ENCODE results near the gene KLHL30.

Gene KLHL30, protein sequence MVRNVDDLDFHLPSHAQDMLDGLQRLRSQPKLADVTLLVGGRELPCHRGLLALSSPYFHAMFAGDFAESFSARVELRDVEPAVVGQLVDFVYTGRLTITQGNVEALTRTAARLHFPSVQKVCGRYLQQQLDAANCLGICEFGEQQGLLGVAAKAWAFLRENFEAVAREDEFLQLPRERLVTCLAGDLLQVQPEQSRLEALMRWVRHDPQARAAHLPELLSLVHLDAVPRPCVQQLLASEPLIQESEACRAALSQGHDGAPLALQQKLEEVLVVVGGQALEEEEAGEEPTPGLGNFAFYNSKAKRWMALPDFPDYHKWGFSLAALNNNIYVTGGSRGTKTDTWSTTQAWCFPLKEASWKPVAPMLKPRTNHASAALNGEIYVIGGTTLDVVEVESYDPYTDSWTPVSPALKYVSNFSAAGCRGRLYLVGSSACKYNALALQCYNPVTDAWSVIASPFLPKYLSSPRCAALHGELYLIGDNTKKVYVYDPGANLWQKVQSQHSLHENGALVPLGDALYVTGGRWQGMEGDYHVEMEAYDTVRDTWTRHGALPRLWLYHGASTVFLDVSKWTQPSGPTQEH

DNA sequence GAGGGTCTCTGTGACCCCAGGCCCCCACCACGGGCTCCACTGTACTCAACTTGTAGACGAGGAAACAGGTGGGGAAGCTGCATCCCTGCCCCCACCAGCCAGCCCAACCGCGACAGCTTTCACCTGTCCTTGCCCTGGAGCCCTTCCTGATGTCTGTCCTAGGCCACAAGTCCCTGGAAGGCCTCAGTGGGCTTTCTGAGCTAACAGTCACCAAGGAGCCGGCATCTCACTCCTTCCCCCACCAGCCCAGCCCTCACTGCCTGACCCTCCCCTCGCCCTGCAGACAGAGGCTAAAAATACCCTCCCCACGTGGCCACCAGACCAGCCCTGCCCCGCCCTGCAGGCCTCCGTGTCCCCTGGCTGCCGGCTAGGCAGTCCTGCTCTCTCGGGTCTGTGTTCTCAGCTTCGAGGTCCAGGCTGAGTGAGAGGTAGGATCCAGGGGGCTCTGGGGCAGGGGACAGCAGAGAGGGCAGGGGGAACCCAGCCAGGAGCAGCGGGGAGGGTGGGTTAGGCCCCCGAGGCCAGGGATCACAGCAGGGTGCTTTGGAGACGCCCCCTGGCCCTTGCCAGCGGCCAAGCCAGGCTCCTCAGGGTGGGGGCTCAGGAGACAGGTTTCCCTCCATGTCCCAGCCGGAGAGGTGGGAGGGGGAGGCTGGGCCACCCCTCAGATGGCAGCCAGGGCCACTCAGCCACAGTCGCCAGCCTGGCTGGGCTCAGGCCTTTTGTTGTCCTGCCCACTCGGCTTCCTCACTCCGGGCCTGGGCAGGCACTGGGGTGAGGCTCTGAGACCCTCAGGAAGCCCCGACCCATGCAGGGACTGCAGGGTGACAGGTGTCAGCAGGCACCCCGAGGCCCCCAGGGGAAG, at the start of gene KLHL30:
Gene KLHL30, plus strand, starts transcription at position 338 of the 865 bp plus-strand sequence. CDS start 2,087 bp downstream, outside the sequence.
- DNase-seq = no peak

DNA sequence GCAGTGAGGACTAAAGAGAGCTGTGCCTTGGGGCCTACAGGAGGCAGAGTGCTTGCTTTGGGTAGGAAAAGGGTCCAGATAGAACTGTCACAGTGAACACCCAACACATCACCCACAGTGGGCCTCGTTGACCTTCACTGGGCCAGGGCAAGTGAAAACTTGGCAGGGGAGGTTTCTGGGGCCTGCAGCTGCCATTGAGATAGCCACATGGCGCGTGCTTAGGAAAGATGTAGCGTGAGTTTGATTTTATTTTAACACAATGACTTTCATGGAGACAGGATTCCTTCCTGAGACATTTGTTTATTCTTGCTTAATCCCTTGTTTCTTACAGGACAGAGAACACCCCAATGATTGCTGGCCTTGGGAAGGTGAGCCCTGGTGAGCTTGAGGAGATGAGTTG, 47.6 kb upstream of the KLHL30 start:
- no peak for DNase-seq

DNA sequence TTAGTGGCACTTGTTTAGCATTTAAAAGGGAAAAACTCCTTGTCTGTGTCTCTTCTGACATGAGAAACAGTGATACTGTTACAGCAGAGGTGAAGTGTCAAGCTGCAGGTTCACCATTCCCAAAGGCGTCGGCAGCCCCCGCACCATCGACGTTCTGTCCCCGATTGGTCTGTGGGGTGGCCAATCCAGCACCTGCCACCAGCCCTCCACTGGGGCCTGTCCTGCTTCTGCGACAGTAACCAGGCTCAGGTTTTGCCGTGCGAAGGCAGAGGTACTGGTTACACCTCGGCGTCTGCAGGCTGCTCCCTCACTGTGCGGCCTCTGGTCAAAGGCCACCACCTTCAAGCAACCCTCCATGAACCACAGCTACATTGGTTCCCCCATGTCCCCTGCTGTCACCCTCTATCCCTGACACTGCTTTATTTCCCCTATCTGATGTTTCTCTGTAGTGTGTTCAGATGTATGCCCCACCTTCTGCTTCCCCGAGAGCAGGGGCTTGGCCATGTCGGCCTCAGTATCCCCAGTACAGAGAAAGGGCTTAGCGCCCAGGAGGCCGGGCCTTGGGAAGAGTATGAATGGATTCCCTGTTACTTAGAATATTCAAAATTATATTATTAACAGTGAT, 46.9 kb upstream of the KLHL30 start:
- DNase-seq = no peak

DNA sequence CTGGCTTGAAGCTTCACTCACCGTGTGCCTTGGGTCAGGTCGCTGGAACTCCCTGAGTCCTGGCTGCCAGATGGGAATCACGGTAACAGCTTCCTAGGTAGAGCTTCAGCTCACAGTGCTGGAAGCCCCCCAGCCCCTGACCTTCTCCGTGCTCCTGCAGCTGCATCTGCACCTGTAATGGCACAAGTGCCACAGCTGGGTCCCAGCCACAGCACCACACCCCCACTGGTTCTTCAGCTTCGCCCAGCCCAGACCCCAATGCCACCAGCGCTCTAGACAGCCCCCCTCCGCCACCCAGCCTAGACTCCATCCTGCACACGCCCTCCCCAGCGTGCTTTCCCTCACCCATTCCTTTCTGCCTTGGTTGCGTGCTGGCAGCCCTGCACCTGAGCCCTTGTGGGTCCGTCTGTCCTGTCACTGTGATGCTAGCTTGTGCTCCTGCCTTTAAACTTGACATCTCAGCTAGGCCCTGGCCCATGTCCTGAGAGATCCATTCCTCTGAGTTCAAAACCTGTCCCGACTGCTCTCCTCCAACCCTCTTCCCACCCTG, 45.9 kb upstream of the KLHL30 start:
- DNase-seq = no peak

DNA sequence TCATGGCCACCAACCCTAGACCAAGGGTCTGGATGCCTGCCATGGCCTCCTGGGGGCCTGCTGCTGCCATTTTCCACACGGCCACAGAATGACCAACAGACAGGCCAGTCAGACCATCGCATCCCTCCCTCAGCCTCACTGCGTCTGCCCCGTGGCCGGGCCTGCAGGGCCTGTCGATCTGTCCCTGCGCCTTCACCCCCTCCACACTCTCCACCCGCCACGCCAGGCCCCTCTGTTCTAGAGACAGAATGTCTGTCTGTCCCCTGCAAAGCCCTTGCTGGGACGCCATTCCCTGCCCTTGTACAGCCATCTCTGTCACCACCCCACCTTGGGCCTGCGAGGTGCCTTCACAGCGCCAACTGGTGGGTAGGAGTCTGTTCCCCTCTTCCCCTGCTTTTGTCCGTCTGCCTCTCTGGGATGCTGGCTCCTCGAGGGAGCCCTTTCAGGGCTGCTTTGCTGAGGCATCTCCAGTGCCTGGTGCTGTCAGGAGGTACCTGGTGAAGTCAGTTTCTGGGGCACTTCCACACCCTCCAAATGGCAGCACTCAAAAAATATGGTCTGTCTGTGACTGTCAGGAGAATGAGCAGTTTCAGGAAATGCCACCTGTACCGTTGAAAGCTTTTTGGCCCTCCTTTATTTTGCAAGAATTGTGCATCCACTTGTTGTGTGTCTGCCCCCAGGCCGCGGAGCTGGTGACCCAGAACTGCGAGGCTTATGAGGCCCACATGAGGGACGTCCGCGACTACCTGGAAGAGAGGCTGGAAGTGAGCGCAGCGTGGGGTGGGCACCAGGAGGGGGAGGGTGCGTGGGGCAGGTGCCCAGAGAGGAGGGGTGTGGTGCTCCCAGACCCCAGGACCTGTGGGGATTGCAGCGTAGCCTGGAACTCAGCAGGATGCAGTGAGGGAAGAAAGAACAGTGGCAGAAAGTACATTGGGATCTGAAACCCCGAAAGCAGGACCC, 45.0 kb upstream of the KLHL30 start:
- DNase-seq = no peak

DNA sequence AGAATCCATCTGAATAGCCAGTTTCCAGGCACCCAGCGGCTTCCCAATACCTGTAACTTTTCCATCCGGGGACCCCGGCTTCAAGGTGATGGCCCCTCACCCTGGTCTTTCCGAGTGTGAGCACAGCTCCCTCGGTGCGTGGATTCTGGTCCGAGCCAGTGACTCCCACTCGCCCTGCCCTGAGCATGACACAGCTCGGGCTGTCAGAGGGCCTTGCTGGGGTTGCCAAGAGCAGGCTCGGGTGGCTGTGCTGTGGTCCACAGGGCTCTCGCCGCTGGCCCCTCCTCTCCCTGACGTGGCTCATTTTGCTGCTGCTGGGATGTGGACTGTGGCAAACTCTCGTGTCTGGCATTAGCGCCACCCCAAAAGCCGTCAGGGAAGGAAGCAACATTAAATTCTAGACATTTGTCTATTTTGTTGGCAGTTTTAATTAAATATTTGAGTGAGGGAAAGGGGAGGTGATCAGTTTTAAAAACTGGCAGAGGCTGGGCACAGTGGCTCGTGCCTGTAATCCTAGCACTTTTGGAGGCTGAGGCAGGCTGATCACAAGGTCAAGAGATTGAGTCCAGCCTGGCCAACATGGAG, 43.9 kb upstream of the KLHL30 start:
- no peak for DNase-seq

DNA sequence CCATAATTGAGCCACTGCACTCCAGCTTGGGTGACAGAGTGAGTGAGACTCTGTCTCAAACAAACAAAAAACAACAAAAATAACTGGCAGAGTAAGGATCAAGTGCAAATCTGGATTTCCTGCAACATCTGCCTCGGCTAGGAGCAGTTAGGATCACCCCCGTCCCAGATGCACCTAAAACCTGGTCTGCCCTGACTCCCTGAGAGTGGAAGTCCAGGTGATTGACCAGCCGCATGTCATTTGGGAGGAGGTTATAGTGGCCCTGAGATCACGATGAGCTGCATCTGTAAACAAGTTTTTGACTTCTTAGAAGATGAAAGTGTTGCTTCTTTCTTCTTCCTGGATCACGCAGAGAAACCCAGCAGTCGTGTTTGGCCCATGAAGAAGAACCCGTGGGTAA, 43.3 kb upstream of the KLHL30 start:
- DNase-seq = no peak

DNA sequence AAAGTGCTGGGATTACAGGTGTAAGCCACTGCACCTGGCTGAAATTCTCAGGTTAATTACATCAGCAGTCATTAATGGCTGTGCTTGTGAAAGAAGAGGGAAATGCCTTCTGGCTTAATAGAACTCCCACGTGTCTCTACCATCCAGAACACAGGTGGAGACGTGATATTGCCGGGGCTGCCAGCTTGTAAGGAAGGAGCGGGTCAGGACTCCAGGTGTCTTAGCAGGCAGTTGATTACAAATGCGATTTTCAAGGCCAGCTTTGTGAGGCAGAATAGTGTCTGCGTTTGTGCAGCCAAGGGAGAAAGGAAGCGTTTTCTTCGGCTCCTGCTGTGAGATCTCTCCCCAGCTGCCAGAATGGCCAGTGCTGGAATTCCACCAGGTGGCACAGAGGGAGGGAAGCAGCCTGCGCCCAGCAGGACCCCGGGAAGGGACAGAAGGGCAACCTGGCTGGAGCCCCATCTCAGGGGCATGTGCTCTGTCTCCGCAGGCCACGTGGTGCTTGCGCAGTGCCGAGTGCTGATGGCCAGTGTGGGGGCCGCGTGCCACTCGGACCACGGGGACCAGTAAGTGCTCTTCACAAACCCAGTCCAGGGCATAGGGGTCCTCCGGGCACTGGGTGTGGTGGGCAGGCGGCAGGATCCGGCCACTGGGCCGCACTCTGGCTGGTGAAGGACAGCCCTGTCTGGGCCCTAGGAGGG, 42.0 kb upstream of the KLHL30 start:
- DNase-seq = no peak

DNA sequence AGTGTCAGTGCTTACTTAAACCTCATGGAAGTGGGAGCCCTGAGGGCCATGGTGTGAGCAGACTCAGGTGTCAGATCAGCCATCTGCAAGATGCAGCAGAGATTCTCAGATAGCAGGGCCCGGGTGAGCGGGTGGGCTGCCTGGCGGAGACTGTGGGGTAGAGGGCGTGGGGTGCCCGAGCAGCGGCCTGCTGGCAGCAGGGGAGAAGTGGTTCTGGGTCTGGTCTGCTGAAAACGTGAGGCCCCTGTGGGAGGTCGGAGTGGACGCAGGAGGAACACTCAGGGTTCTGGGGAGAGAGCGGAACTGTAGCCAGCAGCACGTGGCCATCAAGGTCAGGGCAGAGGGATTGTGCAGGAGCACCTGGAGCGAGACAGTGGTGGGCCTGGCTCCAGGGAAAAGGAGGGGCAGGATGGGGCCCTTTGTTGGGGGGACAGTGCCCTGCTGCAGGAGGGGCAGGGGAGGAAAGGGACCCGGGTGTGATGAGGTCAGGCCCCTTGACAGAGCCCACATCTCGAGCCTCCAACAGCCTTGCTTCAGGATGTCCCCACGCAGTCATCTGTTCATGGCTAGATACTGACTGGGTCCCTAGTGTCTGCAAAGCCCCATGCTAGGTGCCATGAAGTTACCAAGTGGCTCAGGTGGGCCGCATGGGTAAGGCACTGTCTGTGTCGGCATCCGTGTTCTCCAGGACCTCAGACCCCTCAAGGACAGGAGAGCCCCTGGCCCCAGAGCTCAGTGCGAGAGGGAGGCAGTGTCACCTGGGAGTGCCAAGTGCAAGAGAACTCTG, 41.1 kb upstream of the KLHL30 start:
- no peak for DNase-seq

DNA sequence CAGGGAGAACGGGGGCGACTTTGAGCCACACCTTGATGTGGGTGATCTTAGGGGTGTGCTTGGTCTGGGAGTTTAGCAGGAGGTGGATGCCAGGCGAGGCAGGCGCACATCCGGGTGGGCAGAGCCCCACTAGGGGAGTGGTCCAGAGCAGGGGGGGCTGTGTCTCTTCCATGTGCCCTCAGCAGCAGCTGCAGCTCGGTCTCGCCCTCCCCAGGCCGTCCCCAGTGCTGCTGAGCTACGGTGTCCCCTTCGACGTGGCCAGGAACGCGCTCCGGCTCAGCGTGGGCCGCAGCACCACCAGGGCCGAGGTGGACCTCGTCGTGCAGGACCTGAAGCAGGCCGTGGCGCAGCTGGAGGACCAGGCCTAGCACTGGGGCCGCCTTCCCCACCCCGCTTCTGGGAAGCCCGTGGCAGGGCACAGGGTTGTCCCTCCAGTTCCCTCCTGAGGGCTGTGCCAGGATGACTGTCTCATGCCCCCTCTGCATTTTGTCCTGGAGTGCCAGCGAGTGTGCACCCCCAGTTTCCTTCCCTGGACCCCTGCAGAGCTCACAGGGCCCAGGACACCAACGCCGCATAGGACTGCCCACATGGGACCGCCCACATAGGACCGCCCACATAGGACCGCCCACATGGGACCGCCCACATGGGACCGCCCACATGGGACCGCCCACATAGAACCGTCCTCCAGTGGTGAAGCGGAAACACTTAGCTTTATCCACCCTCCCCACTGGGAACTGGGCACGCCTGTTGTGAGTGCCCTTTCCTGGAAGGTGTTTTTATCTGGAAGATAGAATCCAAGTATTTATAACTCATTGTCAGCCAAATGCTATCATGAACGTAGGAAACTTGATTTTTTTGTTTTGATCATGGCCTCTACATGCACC, 40.2 kb upstream of the KLHL30 start:
- no peak for DNase-seq

DNA sequence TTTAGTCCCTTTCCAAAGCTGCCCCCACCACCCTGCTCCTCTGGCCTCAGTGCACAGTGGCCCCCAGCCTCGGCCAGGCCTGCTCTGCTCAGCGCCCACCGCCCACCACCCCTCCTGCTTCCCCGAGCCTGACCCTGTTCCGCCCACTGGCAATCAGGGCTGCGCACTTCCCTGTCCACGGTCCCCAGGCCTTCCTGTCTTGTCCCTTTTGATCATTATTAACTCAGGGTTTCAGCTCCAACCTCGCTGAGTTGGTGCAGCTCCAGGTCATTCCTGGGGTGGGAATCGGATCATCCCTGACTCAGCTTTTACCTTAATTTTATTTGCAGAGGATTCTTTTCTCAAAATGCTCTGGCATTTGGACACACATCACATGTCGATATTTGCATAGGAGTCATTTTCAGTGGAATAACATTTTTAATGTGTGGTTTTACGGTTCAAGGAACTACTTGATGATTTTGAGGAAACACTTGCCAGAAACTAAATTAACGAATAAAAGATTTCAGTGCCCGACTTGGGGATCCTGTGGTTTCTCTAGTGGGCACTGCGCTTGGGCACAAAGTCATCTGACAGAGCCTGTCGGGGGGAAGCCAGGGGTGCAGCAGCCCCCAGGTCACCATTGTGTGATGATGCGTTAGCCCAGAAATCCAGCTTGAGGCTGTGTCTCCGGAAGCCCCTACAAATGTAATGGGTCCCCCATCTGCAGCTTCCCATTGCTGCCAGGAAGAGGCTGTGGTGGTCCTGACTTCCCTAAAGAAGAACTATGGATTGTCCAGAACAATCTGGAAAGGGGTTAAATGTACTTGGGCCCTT, 39.4 kb upstream of the KLHL30 start:
- no peak for DNase-seq

DNA sequence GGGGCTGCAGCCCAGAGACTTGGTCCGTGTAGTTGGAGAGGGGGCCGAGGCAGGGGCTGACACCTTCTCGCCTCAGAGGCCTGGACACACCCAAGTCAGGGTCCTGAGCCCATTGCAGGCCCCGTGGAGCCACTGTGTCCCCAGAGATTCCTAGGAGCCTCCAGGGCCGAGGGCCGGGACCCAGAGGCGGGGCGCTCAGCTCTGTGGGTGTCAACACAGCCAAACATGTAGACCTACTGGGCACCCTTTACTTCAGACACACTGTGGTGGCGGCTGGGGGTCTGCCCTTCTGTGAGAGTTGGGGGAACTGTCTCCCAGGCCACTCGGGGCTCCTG, 38.8 kb upstream of the KLHL30 start:
- DNase-seq = no peak

DNA sequence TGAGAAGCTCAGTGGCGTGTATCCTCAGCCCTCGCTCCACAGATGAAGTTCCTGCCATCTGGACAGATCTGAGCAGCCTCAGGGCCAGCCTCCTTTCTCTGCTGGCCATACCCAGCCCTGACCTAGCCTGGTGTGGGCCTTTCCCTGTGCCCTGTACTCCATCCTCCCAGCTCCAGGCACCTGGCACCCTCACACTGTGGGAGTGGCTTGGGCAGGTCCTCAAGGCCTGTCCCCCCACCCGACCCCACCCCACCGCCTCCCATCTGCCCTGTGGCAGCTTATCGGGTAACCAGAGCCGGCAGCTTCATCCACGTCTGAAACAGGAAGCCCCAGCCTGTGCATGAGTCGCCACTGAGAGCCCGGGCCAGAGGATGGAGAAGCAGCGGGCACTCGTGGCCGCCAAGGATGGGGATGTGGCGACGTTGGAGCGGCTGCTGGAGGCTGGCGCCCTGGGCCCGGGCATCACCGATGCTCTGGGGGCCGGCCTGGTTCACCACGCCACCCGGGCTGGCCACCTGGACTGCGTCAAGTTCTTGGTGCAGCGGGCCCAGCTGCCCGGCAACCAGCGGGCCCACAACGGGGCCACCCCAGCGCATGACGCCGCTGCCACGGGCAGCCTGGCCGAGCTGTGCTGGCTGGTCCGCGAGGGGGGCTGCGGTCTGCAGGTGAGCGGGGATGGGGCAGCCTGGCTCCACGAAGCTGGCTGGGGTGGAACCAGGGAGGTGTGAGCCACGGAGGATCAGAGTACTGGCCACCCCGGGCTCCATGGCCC, 38.2 kb upstream of the KLHL30 start, which contains the start of gene ESPNL:
Gene ESPNL, plus strand, starts transcription at position 292 of the 772 bp plus-strand sequence. Its CDS starts 80 bp downstream, at position 372.
- no peak for DNase-seq

DNA sequence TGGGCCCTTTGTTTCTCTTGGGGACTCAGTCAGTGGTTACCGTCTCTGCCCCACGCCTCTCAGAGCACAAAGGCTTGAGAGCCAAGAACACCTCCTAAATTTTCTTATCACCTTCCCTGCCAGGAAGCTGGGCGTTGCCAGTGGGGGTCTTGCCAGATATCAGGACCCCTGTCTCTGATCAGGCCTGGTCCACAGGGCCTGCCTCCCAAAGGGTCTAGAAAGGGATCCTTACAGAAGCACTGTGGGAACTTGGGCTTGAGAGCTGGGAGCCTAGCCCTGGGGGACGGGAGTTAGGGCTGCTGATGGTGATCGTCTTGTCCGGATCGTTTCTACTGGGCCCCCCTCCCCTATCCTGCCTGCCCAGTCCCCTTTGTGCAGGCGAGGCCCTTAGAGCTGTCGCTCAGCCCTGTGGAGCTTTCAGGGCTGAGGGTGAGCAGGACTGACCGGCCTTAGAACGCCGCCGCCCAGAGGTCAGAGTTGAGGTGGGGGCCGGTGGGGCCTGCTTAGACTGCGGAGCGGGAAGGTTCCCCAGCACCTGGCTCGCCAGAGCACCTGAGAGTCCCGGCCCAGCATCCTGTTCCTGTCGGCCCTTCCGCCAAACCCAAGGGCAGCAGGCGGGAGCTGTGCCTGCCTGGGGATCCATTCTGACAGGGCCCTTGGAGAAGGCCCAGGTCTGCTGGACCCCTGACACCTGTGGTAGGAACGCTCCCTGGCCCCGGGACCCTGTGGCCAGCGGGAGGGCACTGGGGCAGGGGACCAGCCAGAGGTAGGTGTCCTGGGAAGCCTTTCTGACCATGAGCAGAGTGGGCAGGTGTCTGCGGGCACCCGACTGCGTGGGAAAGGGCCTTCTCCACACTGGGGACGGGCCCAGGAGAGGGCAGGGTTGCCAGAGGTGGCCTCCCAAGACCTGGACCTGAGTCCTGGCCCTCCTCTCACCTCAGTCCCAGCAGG, 37.4 kb upstream of the KLHL30 start:
- no peak for DNase-seq
